AG09309 (cell line): ENCODE results near the gene GRIK1.

Experiments used
- DNase-seq: peaks from one replicate; pipeline ENCODE4 v3.0.0-alpha.2; 2010; ENCODE audit warnings: low read depth
- H3K4me3 ChIP-seq: 2 replicates; pipeline ENCODE4 v1.5.1; 2011; ENCODE audit warnings: mild to moderate bottlenecking, low read depth, low read length, moderate library complexity; ENCODE audit not compliant: control insufficient read depth
- TF ChIP-seq, protein P1 (sequence below): IDR thresholded peaks from 2 replicates; pipeline ENCODE4 v1.5.1; 2011; ENCODE audit warnings: mild to moderate bottlenecking, low read depth, low read length, inconsistent platforms; ENCODE audit not compliant: insufficient read depth, control insufficient read depth; ENCODE audit errors: missing control alignments

GRIK1 gene

DNA sequence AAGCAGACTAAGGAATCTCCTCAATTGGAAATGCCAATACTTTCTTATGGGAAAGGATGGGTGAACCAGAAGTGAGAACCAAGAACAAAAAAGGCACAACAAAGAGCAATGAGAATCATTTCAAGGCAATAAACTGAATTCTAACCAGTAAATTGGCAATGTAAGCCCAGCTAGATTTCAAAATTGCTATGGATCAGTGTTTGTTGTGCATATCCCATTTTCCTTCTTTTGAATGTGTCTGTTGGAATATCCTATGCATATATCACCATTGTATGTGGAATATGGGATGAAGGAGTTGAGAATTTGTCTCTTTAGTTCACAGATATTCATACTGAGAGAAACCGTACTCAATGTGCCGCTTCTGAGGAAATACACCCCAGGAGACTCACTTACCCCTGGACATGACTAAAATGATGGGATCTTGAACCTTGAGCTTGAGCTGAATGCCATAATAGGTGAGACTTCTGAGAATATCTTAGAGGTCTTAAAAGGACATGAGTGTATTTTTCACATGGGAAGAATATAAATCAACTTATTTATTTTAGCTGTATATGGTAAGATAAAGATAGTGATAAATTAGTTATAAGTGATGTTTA is 425.0 kb downstream of the GRIK1 start:
- no peak for DNase-seq
- no peak overlapping the region for H3K4me3 ChIP-seq
- TF ChIP-seq, protein P1, sequence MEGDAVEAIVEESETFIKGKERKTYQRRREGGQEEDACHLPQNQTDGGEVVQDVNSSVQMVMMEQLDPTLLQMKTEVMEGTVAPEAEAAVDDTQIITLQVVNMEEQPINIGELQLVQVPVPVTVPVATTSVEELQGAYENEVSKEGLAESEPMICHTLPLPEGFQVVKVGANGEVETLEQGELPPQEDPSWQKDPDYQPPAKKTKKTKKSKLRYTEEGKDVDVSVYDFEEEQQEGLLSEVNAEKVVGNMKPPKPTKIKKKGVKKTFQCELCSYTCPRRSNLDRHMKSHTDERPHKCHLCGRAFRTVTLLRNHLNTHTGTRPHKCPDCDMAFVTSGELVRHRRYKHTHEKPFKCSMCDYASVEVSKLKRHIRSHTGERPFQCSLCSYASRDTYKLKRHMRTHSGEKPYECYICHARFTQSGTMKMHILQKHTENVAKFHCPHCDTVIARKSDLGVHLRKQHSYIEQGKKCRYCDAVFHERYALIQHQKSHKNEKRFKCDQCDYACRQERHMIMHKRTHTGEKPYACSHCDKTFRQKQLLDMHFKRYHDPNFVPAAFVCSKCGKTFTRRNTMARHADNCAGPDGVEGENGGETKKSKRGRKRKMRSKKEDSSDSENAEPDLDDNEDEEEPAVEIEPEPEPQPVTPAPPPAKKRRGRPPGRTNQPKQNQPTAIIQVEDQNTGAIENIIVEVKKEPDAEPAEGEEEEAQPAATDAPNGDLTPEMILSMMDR = no peak

DNA sequence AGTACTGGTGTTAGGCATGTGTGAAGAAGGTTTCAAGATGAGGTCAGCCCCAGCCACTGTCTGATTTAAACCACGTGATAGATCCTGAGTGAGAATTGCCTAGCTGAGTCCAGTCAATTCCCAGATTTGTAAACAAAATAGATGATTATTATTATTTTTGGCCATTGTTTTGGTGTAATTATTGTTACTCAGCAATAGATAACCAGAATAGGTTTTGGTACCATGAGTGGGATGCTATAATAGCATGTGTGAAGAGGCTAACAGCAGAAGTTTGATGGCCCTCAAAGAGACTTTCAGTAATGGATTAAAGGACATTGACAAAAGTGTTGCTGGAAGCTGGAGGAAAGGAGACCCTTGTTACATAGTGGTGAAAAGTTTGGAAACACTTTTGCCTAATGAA is 426.3 kb downstream of the GRIK1 start:
- no peak overlapping the region for H3K4me3 ChIP-seq
- DNase-seq = no peak
- TF ChIP-seq, protein P1 = no peak

DNA sequence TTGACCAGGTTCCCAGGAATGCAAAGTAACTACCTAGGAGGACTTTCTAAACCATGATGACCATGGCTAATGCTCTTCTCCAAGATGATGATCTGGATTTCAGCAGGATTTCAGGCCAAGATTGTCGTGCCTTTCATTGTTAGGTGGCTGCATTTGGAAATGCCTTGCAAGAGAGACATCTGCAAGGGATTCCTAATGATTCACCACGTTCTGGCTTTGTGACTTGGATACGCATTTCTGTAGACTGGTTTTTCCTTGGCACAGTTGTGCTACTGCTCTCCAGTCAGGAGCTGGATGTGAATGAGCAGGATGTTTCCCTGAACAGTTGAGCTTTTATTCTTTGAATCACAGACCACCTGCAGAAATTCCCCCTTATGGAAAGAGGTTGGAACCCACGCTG is 428.7 kb downstream of the GRIK1 start:
- DNase-seq = no peak
- no peak overlapping the region for H3K4me3 ChIP-seq
- TF ChIP-seq, protein P1 = no peak

DNA sequence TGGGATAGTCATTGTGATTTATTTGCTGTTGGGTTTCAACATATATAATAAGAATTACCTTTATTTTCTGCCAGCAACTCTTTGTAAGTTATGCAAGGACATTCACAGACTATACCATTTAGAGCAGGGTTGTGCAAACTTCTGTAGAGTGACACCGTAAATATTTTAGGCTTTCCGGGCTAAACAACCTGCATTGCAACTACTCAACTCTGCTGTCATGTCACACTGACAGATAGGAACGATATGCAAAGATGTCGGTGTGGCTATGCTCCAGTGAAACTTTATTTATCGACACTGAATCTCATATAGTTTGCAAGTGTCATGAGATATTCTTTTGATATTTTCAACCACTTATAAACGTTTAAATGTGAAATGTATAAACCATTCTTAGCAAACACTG is 430.7 kb downstream of the GRIK1 start:
- no peak overlapping the region for H3K4me3 ChIP-seq
- no peak for DNase-seq
- TF ChIP-seq, protein P1 = no peak

DNA sequence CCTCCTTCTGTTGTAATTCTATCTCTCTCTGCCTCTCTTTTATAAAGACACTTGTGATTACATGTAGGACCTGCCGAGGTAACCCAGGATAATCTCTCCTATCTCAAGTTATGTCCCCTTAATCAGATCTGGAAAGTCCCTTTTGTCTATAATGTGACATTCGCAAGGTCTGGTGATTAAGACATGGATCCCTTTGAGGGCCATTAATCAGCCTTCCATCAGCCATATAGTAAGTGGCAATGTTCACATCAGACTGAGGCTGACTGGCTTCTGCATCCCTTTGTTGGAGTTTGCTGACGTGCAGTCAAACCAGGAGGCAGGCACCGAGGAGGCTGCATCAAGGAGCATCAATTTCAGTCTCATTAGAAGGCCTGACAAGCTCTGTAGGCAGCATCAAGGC is 431.5 kb downstream of the GRIK1 start:
- H3K4me3 ChIP-seq = no peak overlapping the region
- no peak for DNase-seq
- TF ChIP-seq, protein P1 = no peak

DNA sequence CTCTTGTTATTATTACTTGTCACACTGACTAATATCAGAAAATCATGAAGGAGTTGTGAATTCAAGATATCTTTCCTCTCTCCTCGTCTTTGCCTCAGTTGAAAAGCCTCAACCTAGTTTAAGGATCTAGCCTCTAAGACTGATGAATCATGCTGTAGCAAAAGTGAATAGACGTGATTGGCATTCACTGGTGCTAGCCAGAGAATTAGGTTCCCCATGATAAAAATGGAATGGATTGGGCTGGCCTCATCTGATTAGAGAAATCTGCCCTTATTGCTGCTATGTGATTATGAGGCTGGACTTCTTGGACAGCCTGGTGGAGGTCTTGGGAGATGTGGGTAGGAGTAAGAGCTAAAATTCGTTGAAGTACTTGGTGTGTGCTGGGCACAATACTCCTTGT is 432.8 kb downstream of the GRIK1 start:
- TF ChIP-seq, protein P1 = no peak
- H3K4me3 ChIP-seq = no peak overlapping the region

DNA sequence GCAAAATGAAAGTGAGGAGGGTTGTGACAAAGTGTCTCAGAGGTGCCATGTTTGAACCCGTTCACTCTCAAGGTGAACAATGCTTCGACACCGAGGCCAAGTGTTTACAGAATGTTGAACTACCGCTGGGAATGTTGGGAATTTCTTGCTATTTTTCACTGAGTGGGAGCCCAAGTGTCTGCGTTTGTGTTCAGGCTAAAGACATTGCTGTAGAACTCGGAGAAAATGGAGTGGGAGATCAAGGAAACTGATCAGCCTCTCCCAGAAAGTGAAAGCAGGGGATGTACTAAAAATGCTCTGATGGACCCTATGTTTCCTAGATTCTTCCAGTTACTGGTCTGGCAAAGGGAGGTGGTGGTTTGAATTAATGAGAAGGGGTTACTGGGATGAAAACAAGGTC is 433.6 kb downstream of the GRIK1 start:
- no peak overlapping the region for H3K4me3 ChIP-seq
- DNase-seq = no peak
- TF ChIP-seq, protein P1 = no peak

More for the DNA sequence above, 432.8 kb downstream of the GRIK1 start:
- no peak for DNase-seq
